HG03342 (cell line): ENCODE data around the gene RC3H1.

ENCODE experiments used
- ATAC-seq: cut with Tn5 transposase; IDR thresholded peaks from one replicate; pipeline ENCODE4 v1.9.1; 2021; ENCODE audit warnings: mild to moderate bottlenecking, moderate library complexity; ENCODE audit not compliant: unreplicated experiment

RC3H1 gene

DNA sequence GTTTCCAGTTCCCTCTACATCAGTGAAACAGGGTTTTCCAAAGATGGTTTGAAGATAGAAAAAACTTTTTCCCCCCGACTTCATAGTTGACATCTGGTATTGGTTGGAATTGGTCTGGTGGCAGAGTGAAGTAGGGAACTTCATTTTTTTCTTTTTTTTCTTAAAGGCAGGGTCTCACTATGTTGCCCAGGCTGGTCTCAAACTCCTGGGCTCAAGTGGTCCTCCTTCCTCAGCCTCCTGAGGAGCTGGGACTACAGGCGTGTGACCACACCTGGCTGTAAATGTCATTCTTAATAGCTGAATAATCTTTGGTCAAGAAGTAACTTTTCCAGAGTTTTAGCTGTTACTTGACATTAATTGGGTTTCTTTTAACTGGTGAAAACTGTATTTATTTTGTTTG is 132.3 kb downstream of the RC3H1 start:
- no peak for ATAC-seq

DNA sequence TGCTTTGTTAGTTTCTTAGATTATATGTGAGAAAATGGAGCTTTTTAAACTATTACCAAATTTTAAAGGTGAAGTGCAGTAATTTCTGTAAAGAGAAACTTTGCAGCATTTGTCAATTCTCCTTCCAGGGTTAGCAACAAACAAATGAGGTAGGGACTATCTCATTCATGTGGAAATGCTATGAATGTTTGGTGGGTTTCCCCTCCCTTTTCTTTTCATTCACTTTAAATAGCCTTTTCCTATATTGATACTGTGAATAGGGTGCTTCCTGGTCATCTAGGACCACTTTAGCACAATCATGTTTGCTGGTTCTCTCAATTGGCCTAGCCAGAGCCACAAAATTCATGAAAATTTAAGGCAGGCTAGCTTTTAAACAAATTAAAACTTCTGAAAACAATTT is 133.4 kb downstream of the RC3H1 start:
- ATAC-seq, result no peak

DNA sequence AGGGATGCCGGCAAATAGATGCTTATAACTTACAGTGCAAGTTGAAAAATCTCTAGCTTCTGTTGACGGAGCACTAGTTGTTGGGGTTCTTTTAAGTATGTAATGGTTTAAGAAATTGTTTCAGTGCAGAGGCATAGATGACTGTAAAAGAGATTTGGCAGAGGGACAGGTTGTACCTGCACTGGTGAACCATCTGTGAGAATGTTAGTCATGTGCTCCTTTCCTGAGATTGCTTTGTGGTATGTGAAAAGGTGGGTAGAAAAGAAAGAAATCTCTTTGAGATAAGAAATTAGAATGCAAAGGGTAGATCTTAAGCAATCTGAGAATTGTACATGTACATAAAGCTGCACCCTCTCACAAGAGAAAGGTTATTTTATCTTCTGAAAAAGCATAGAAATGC is 134.5 kb downstream of the RC3H1 start:
- ATAC-seq, result no peak

DNA sequence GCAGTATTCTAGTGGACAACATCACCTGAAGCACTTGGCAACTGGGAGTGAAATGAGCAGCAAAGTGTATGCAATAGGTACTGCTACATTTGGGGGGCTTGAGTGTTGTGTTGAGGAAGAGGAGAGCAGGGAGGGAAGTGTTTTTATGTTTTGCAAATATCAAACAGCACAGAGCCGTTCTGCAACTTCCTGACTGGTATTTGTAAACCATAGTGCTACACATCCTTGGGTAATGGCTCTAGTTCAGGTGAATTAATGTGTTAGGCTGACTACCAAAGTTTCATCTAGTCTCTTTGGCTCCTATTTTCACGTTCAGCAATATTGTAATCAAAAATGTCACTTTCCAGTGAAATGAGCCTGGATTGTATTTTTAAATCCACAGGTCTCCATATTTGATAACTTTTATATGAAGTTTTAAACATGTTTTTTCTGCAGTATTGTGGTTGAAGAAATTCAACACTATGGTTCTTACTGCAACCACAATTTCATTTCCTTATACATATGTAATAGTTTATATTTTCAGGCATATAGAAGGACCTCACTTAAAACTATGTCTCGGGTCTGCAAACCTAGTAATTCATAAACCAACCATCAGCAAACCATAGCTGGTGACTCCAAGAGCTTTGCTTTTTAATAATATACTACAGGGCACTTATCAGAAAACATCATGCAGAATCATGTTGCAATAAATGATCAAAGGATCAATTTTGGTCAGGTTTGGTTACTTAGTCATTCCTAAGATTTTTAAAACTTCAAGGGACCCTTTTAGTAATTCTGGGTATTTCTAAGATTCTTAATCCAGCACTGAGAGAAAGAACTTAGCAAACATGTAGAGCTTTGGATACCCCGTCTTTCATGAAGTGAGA is 135.2 kb downstream of the RC3H1 start:
- no peak for ATAC-seq

DNA sequence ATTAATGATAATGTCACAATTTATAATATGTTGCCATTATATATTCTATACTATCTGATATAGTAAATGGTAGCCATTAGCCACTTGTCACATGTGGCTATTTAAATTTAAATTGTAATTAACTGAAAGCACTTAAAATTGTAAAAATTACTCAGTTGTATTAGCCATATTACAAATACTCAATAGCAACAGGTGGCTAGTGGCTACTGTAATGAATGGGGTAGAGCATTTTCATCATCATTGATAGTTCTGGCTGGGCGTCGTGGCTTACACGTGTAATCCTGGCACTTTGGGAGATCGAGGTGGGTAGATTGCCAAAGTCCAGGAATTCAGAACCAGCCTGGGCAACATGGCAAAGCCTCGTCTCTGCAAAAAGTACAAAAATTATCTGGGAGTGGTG is 137.5 kb downstream of the RC3H1 start:
- ATAC-seq, result no peak
